ENCODE data around the gene RGS14.

The RGS14 gene

DNA sequence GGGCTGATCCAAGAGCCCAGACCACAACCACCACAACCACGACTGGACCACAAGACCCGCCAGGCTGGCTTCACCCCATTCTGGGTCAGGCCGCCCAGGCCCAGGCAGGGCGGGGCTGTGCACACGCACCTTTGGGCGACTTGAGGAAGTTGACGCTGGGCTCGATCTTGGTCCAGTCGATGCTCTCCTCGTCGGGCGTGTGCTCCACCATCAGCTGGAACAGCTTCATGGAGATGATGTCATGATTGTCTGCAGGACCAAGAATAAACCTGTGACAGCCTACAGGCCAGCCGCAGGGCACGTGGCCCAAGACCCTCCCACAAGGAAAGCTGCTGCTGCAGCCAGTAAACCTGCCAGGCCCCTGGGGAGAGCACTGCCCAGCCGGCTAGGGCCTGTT is 23.6 kb upstream of the RGS14 start:
- no peak for TF ChIP-seq ZNF70 (CRISPR knock-in tag; IDR thresholded peaks at IDR 0.05)
- no peak for TF ChIP-seq RARB (CRISPR knock-in tag; IDR thresholded peaks at IDR 0.05)
- no peak for TF ChIP-seq OSR1 (CRISPR knock-in tag; IDR thresholded peaks at IDR 0.05)
- no peak for TF ChIP-seq ZNF565 (CRISPR knock-in tag; conservative IDR thresholded peaks at IDR 0.05; ENCODE audit: low read depth)
- TF ChIP-seq, protein P1, sequence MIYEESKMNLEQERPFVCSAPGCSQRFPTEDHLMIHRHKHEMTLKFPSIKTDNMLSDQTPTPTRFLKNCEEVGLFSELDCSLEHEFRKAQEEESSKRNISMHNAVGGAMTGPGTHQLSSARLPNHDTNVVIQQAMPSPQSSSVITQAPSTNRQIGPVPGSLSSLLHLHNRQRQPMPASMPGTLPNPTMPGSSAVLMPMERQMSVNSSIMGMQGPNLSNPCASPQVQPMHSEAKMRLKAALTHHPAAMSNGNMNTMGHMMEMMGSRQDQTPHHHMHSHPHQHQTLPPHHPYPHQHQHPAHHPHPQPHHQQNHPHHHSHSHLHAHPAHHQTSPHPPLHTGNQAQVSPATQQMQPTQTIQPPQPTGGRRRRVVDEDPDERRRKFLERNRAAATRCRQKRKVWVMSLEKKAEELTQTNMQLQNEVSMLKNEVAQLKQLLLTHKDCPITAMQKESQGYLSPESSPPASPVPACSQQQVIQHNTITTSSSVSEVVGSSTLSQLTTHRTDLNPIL (CRISPR knock-in tag; IDR thresholded peaks at IDR 0.05; ENCODE audit: low read depth), result no peak
- TF ChIP-seq, protein P2, sequence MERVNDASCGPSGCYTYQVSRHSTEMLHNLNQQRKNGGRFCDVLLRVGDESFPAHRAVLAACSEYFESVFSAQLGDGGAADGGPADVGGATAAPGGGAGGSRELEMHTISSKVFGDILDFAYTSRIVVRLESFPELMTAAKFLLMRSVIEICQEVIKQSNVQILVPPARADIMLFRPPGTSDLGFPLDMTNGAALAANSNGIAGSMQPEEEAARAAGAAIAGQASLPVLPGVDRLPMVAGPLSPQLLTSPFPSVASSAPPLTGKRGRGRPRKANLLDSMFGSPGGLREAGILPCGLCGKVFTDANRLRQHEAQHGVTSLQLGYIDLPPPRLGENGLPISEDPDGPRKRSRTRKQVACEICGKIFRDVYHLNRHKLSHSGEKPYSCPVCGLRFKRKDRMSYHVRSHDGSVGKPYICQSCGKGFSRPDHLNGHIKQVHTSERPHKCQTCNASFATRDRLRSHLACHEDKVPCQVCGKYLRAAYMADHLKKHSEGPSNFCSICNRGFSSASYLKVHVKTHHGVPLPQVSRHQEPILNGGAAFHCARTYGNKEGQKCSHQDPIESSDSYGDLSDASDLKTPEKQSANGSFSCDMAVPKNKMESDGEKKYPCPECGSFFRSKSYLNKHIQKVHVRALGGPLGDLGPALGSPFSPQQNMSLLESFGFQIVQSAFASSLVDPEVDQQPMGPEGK (CRISPR knock-in tag; IDR thresholded peaks at IDR 0.05; ENCODE audit: borderline replicate concordance), result no peak
- TF ChIP-seq ZFP30 (CRISPR knock-in tag; IDR thresholded peaks at IDR 0.05), result no peak
- TF ChIP-seq, protein P3, sequence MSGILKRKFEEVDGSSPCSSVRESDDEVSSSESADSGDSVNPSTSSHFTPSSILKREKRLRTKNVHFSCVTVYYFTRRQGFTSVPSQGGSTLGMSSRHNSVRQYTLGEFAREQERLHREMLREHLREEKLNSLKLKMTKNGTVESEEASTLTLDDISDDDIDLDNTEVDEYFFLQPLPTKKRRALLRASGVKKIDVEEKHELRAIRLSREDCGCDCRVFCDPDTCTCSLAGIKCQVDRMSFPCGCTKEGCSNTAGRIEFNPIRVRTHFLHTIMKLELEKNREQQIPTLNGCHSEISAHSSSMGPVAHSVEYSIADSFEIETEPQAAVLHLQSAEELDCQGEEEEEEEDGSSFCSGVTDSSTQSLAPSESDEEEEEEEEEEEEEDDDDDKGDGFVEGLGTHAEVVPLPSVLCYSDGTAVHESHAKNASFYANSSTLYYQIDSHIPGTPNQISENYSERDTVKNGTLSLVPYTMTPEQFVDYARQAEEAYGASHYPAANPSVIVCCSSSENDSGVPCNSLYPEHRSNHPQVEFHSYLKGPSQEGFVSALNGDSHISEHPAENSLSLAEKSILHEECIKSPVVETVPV (CRISPR knock-in tag; IDR thresholded peaks at IDR 0.05), result no peak
- no peak for TF ChIP-seq TOX (CRISPR knock-in tag; IDR thresholded peaks at IDR 0.05; ENCODE audit: borderline replicate concordance)
- TF ChIP-seq ZC3H10 (CRISPR knock-in tag; IDR thresholded peaks at IDR 0.05), result no peak
- TF ChIP-seq, protein P4, sequence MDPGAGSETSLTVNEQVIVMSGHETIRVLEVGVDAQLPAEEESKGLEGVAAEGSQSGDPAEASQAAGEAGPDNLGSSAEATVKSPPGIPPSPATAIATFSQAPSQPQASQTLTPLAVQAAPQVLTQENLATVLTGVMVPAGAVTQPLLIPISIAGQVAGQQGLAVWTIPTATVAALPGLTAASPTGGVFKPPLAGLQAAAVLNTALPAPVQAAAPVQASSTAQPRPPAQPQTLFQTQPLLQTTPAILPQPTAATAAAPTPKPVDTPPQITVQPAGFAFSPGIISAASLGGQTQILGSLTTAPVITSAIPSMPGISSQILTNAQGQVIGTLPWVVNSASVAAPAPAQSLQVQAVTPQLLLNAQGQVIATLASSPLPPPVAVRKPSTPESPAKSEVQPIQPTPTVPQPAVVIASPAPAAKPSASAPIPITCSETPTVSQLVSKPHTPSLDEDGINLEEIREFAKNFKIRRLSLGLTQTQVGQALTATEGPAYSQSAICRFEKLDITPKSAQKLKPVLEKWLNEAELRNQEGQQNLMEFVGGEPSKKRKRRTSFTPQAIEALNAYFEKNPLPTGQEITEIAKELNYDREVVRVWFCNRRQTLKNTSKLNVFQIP (CRISPR knock-in tag; IDR thresholded peaks at IDR 0.05; ENCODE audit: borderline replicate concordance, low read depth), result no peak
- no peak for TF ChIP-seq ARNTL (CRISPR knock-in tag; IDR thresholded peaks at IDR 0.05; ENCODE audit: borderline replicate concordance, low read depth)
- TF ChIP-seq ZFP3 (CRISPR knock-in tag; IDR thresholded peaks at IDR 0.05), result no peak
- TF ChIP-seq BACH2 (CRISPR knock-in tag; IDR thresholded peaks at IDR 0.05; ENCODE audit: borderline replicate concordance), result no peak
- no peak for TF ChIP-seq SNAI2 (CRISPR knock-in tag; IDR thresholded peaks at IDR 0.05)
- TF ChIP-seq PPARA (CRISPR knock-in tag; IDR thresholded peaks at IDR 0.05; ENCODE audit: borderline replicate concordance), result no peak
- TF ChIP-seq GLIS3 (CRISPR knock-in tag; IDR thresholded peaks at IDR 0.05), result no peak
- no peak for TF ChIP-seq ISL1 (CRISPR knock-in tag; IDR thresholded peaks at IDR 0.05)
- TF ChIP-seq ZNF8 (CRISPR knock-in tag; IDR thresholded peaks at IDR 0.05), result no peak
- TF ChIP-seq, protein P5, sequence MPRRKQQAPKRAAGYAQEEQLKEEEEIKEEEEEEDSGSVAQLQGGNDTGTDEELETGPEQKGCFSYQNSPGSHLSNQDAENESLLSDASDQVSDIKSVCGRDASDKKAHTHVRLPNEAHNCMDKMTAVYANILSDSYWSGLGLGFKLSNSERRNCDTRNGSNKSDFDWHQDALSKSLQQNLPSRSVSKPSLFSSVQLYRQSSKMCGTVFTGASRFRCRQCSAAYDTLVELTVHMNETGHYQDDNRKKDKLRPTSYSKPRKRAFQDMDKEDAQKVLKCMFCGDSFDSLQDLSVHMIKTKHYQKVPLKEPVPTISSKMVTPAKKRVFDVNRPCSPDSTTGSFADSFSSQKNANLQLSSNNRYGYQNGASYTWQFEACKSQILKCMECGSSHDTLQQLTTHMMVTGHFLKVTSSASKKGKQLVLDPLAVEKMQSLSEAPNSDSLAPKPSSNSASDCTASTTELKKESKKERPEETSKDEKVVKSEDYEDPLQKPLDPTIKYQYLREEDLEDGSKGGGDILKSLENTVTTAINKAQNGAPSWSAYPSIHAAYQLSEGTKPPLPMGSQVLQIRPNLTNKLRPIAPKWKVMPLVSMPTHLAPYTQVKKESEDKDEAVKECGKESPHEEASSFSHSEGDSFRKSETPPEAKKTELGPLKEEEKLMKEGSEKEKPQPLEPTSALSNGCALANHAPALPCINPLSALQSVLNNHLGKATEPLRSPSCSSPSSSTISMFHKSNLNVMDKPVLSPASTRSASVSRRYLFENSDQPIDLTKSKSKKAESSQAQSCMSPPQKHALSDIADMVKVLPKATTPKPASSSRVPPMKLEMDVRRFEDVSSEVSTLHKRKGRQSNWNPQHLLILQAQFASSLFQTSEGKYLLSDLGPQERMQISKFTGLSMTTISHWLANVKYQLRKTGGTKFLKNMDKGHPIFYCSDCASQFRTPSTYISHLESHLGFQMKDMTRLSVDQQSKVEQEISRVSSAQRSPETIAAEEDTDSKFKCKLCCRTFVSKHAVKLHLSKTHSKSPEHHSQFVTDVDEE (CRISPR knock-in tag; IDR thresholded peaks at IDR 0.05), result no peak
- ATAC-seq, result no peak

DNA sequence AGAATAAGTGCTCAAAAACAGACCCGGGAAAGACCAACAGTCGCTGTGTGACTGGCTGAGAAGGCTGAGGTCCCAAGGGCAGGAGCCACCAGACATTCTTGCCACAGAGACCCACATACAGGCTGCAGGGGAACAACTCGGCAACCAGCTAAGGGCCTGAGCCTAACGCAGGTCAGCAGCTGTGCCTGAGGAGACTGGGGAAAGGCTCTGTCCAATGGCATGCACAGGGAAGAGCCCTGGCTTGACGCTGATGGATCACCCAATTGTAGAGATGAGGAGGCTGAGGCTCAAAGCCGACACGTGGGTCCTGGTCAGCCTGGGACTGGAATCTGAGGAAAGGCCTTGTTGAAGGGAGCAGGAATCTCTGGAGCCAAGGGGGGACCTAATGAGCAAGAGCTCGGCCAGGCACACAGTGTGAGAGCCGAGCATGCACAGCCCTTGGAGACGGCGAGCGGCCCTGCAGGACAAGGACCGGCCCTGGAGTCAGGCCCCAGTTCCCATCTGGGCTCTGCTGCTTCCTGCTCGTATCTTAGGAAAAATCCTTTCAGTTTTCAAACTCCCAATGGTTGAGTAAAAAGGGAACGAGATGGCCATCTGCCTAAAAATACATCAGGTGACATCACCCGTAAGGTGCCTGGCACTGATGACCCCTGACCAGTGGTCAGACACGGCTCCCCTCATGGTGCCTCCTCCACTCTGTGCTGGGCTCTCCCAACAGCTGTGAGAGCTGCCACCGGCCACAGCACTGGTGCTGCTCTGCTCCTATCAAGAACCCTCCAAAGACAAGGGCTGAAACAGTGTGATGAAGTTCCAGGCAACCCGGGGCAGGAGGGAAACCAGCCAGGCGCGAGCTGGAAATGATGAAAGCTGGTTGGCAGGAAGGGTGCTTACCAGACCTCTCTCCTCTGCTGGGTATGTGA is 22.7 kb upstream of the RGS14 start:
- ATAC-seq, result no peak
- no peak for TF ChIP-seq GLIS3 (CRISPR knock-in tag; IDR thresholded peaks at IDR 0.05)
- TF ChIP-seq, protein P3 (CRISPR knock-in tag; IDR thresholded peaks at IDR 0.05), result no peak
- TF ChIP-seq, protein P1 (CRISPR knock-in tag; IDR thresholded peaks at IDR 0.05; ENCODE audit: low read depth), result no peak
- TF ChIP-seq TCF4 (CRISPR knock-in tag; IDR thresholded peaks at IDR 0.05; ENCODE audit: borderline replicate concordance), result no peak
- TF ChIP-seq ZNF565 (CRISPR knock-in tag; conservative IDR thresholded peaks at IDR 0.05; ENCODE audit: low read depth), result no peak
- no peak for TF ChIP-seq SNAI2 (CRISPR knock-in tag; IDR thresholded peaks at IDR 0.05)
- TF ChIP-seq, protein P4 (CRISPR knock-in tag; IDR thresholded peaks at IDR 0.05; ENCODE audit: borderline replicate concordance, low read depth), result no peak
